K562 (cell line): ENCODE measurements around the gene CSF2.

Experiments
- ARNT ChIP-seq, 2 experiments: fragments of 450-650 bp; IDR thresholded peaks; 2 replicates each; pipeline ENCODE4 v1.6.1; 2016; ENCODE audit warnings: mild to moderate bottlenecking in 1 of 2
- DPF2 ChIP-seq: fragments of 450-650 bp; IDR thresholded peaks from 2 replicates; pipeline ENCODE4 v1.6.1; 2016
- EP300 ChIP-seq: IDR thresholded peaks from 2 replicates; pipeline ENCODE4 v1.6.1; 2012; ENCODE audit warnings: low read length, improper control_type of control experiment
- MAFK ChIP-seq: IDR thresholded peaks from 2 replicates; pipeline ENCODE4 v1.6.1; 2011; ENCODE audit warnings: low read length, improper control_type of control experiment
- TEAD1 ChIP-seq, 2 experiments: fragments of 450-650 bp in 1 of 2; sonication (generic) in 1 of 2; formaldehyde crosslinking; IDR thresholded peaks; 2 replicates each; pipeline versions ENCODE4 v1.4.0 to v1.8.0; 2020 to 2022; ENCODE audit warnings: mild to moderate bottlenecking in 2 of 2, missing genetic modification reagents in 1 of 2
- ZBTB17 ChIP-seq: fragments of 450-650 bp; formaldehyde crosslinking; IDR thresholded peaks from 2 replicates; pipeline ENCODE4 v1.4.0; 2020; ENCODE audit warnings: mild to moderate bottlenecking
- ZEB2 ChIP-seq: fragments of 450-650 bp; IDR thresholded peaks from 2 replicates; pipeline ENCODE4 v1.6.1; 2016
- TF ChIP-seq, protein P1 (sequence below): sonication (generic); formaldehyde crosslinking; IDR thresholded peaks from 2 replicates; pipeline ENCODE4 v1.9.0; 2022; ENCODE audit warnings: mild to moderate bottlenecking, missing genetic modification reagents
- TF ChIP-seq, protein P2 (sequence below): fragments of 450-650 bp; conservative IDR thresholded peaks from 2 replicates; pipeline ENCODE4 v1.6.1; 2016; ENCODE audit warnings: missing genetic modification characterization, low read depth, mild to moderate bottlenecking, control low read depth, missing compliant biosample characterization
- TF ChIP-seq, protein P3 (sequence below), 3 experiments: fragments of 200-800 bp in 1 of 3; fragments of 250-450 bp in 1 of 3; fragments of 450-650 bp in 1 of 3; sonication (Bioruptor Pico) in 1 of 3; sonication (Bioruptor generic) in 1 of 3; formaldehyde crosslinking in 1 of 3; IDR thresholded peaks; 2 replicates each; pipeline versions ENCODE4 v1.6.1 to v1.8.0; 2016 to 2022; ENCODE audit warnings: mild to moderate bottlenecking in 2 of 3, missing genetic modification characterization in 2 of 3, missing compliant biosample characterization in 1 of 3, moderate library complexity in 1 of 3

DNA sequence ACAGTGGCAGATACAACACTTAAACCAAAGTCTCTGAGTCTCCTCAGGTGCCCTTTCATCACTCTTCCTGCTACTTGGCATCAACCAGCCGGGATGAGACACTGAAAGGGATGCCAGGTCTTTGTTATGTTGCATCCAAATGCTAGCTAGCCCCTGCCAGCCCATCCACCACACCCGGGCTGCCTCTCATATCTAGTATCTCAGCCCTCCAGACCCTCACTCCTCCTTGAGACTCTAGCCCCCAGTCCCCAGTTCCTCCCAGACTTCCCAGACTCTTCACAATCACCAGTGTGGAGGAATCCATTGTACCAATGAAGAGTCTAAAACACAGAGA, 21.5 kb downstream of the CSF2 start:
- TF ChIP-seq ZEB2 (no peak), MAFK (no peak), ZBTB17 (CRISPR knock-in tag) (no peak), DPF2 (no peak), ARNT (IDR thresholded peaks at IDR 0.05) (no peak), EP300 (no peak), TEAD1 (CRISPR knock-in tag; IDR thresholded peaks at IDR 0.05) (no peak)
- TF ChIP-seq, protein P1, sequence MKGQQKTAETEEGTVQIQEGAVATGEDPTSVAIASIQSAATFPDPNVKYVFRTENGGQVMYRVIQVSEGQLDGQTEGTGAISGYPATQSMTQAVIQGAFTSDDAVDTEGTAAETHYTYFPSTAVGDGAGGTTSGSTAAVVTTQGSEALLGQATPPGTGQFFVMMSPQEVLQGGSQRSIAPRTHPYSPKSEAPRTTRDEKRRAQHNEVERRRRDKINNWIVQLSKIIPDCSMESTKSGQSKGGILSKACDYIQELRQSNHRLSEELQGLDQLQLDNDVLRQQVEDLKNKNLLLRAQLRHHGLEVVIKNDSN (CRISPR knock-in tag) = no peak
- TF ChIP-seq, protein P2, sequence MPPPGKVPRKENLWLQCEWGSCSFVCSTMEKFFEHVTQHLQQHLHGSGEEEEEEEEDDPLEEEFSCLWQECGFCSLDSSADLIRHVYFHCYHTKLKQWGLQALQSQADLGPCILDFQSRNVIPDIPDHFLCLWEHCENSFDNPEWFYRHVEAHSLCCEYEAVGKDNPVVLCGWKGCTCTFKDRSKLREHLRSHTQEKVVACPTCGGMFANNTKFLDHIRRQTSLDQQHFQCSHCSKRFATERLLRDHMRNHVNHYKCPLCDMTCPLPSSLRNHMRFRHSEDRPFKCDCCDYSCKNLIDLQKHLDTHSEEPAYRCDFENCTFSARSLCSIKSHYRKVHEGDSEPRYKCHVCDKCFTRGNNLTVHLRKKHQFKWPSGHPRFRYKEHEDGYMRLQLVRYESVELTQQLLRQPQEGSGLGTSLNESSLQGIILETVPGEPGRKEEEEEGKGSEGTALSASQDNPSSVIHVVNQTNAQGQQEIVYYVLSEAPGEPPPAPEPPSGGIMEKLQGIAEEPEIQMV (tag) = no peak
- TF ChIP-seq, protein P3, sequence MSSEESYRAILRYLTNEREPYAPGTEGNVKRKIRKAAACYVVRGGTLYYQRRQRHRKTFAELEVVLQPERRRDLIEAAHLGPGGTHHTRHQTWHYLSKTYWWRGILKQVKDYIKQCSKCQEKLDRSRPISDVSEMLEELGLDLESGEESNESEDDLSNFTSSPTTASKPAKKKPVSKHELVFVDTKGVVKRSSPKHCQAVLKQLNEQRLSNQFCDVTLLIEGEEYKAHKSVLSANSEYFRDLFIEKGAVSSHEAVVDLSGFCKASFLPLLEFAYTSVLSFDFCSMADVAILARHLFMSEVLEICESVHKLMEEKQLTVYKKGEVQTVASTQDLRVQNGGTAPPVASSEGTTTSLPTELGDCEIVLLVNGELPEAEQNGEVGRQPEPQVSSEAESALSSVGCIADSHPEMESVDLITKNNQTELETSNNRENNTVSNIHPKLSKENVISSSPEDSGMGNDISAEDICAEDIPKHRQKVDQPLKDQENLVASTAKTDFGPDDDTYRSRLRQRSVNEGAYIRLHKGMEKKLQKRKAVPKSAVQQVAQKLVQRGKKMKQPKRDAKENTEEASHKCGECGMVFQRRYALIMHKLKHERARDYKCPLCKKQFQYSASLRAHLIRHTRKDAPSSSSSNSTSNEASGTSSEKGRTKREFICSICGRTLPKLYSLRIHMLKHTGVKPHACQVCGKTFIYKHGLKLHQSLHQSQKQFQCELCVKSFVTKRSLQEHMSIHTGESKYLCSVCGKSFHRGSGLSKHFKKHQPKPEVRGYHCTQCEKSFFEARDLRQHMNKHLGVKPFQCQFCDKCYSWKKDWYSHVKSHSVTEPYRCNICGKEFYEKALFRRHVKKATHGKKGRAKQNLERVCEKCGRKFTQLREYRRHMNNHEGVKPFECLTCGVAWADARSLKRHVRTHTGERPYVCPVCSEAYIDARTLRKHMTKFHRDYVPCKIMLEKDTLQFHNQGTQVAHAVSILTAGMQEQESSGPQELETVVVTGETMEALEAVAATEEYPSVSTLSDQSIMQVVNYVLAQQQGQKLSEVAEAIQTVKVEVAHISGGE (CRISPR knock-in tag; IDR thresholded peaks at IDR 0.05) = no peak
